ENCODE results near the gene SPATS2L.

SPATS2L gene

GRCh38 chr2:200443916-200444315 lies 137.4 kb downstream of the SPATS2L start:
- TF ChIP-seq CTCF (IDR thresholded peaks at IDR 0.05; ENCODE audit: borderline replicate concordance, insufficient read depth, low read depth, low read length) = no peak
- H3K4me3 ChIP-seq (ENCODE audit: low read depth, low read length) = no peak overlapping the region

GRCh38 chr2:200444530-200444929 lies 138.0 kb downstream of the SPATS2L start:
- H3K4me3 ChIP-seq (ENCODE audit: low read depth, low read length) = no peak overlapping the region
- no peak for TF ChIP-seq CTCF (IDR thresholded peaks at IDR 0.05; ENCODE audit: borderline replicate concordance, insufficient read depth, low read depth, low read length)

GRCh38 chr2:200445284-200445683 lies 138.8 kb downstream of the SPATS2L start:
- H3K4me3 ChIP-seq (ENCODE audit: low read depth, low read length) = no peak overlapping the region
- no peak for TF ChIP-seq CTCF (IDR thresholded peaks at IDR 0.05; ENCODE audit: borderline replicate concordance, insufficient read depth, low read depth, low read length)

- H3K4me3 ChIP-seq (ENCODE audit: low read depth, low read length) = no peak overlapping the region
Observed at GRCh38 chr2:200446612-200447011, 140.1 kb downstream of the SPATS2L start.

GRCh38 chr2:200447139-200447855 lies 140.8 kb downstream of the SPATS2L start:
- TF ChIP-seq CTCF (IDR thresholded peaks at IDR 0.05; ENCODE audit: borderline replicate concordance, insufficient read depth, low read depth, low read length) = no peak
- H3K4me3 ChIP-seq (ENCODE audit: low read depth, low read length) = no peak overlapping the region

More at GRCh38 chr2:200446612-200447011, 140.1 kb downstream of the SPATS2L start:
- TF ChIP-seq CTCF (IDR thresholded peaks at IDR 0.05; ENCODE audit: borderline replicate concordance, insufficient read depth, low read depth, low read length) = no peak

- TF ChIP-seq CTCF (IDR thresholded peaks at IDR 0.05; ENCODE audit: borderline replicate concordance, insufficient read depth, low read depth, low read length) = no peak
- H3K4me3 ChIP-seq (ENCODE audit: low read depth, low read length) = no peak overlapping the region
Observed at GRCh38 chr2:200448455-200448854, 142.0 kb downstream of the SPATS2L start.

- no peak overlapping the region for H3K4me3 ChIP-seq (ENCODE audit: low read depth, low read length)
- TF ChIP-seq CTCF (IDR thresholded peaks at IDR 0.05; ENCODE audit: borderline replicate concordance, insufficient read depth, low read depth, low read length) = no peak
Observed at GRCh38 chr2:200449149-200449548, 142.7 kb downstream of the SPATS2L start.
